Neural cell (in vitro differentiated cells): Measurements from ENCODE around the gene ARHGAP29. TPM values are rescaled to one million over a fixed set of nuclear protein-coding genes. Genes with fewer than 3 reads are reported as not detected.

ENCODE experiments used
- H2AFZ ChIP-seq: fragments of 200-600, 300-800 bp; sonication (generic), shearing (Covaris generic); 2 replicates; pipeline ENCODE4 v1.6.0; 2014; ENCODE audit warnings: low read depth, mild to moderate bottlenecking, antibody characterized with exemption, low read length, moderate library complexity
- H3F3A ChIP-seq: fragments of 200-600 bp; shearing (Covaris generic); 2 replicates; pipeline ENCODE4 v1.6.1; 2016; ENCODE audit warnings: mild to moderate bottlenecking, moderate library complexity, mixed read lengths, antibody characterized with exemption, low read length; ENCODE audit not compliant: insufficient read depth, poor library complexity, severe bottlenecking
- H3K27ac ChIP-seq: fragments of 200-600, 300-800 bp; sonication (generic), shearing (Covaris generic); 2 replicates; pipeline ENCODE4 v1.5.1; 2014; ENCODE audit warnings: mild to moderate bottlenecking, low read length, moderate library complexity
- H3K27me3 ChIP-seq: fragments of 300-800, 200-600 bp; sonication (generic), shearing (Covaris generic); 2 replicates; pipeline ENCODE4 v1.6.0; 2014; ENCODE audit warnings: mild to moderate bottlenecking, low read depth, low read length, moderate library complexity; ENCODE audit not compliant: insufficient read depth
- H3K36me3 ChIP-seq: fragments of 300-800, 200-600 bp; sonication (generic), shearing (Covaris generic); 2 replicates; pipeline ENCODE4 v1.5.1; 2014; ENCODE audit warnings: mild to moderate bottlenecking, antibody characterized with exemption, low read length, moderate library complexity; ENCODE audit not compliant: insufficient read depth
- H3K4me2 ChIP-seq: fragments of 300-800, 200-600 bp; sonication (generic), shearing (Covaris generic); 2 replicates; pipeline ENCODE4 v1.6.0; 2014; ENCODE audit warnings: mild to moderate bottlenecking, low read length
- H3K4me3 ChIP-seq: fragments of 300-800, 200-600 bp; sonication (generic), shearing (Covaris generic); 2 replicates; pipeline ENCODE4 v1.5.1; 2014; ENCODE audit warnings: mild to moderate bottlenecking, low read length, moderate library complexity
- H3K79me2 ChIP-seq: fragments of 200-600 bp; shearing (Covaris generic); replicated peaks from 2 replicates; pipeline ENCODE4 v1.6.0; 2014; ENCODE audit warnings: mild to moderate bottlenecking, low read length, moderate library complexity; ENCODE audit not compliant: insufficient read depth
- H3K9ac ChIP-seq: fragments of 300-800, 200-600 bp; sonication (generic), shearing (Covaris generic); 2 replicates; pipeline ENCODE4 v1.6.1; 2016; ENCODE audit warnings: mild to moderate bottlenecking, low read length, mixed read lengths
- H3K9me2 ChIP-seq: fragments of 200-600 bp; shearing (Covaris generic); 2 replicates; pipeline ENCODE4 v1.6.1; 2016; ENCODE audit warnings: mild to moderate bottlenecking, low read length, mixed read lengths; ENCODE audit not compliant: insufficient read depth
- H3K9me3 ChIP-seq: fragments of 200-600, 300-800 bp; sonication (generic), shearing (Covaris generic); 2 replicates; pipeline ENCODE4 v1.6.1; 2016; ENCODE audit warnings: mild to moderate bottlenecking, mixed run types, low read length, moderate library complexity, mixed read lengths
- H4K20me1 ChIP-seq: fragments of 200-600 bp; shearing (Covaris generic); 2 replicates; pipeline ENCODE4 v1.6.1; 2016; ENCODE audit warnings: mild to moderate bottlenecking, mixed run types; ENCODE audit not compliant: insufficient read depth
- EP300 ChIP-seq: fragments of 450-650 bp; conservative IDR thresholded peaks from 2 replicates; pipeline ENCODE4 v1.6.1; 2014; ENCODE audit warnings: antibody characterized with exemption, mild to moderate bottlenecking, moderate library complexity; ENCODE audit not compliant: poor library complexity, severe bottlenecking
- EZH2 ChIP-seq: fragments of 200-600, 300-800 bp; shearing (Covaris generic), sonication (generic); IDR thresholded peaks from 2 replicates; pipeline ENCODE4 v1.6.1; 2014; ENCODE audit warnings: antibody characterized with exemption, low read length, borderline replicate concordance, mild to moderate bottlenecking; ENCODE audit not compliant: insufficient read depth, poor library complexity, severe bottlenecking
- MXI1 ChIP-seq: fragments of 450-650 bp; conservative IDR thresholded peaks from 2 replicates; pipeline ENCODE4 v1.6.1; 2014; ENCODE audit warnings: antibody characterized with exemption, mild to moderate bottlenecking; ENCODE audit not compliant: poor library complexity, severe bottlenecking
- POLR2AphosphoS5 ChIP-seq: IDR thresholded peaks from 2 replicates; pipeline ENCODE4 v1.6.1; 2012
- RAD21 ChIP-seq: fragments of 450-650 bp; conservative IDR thresholded peaks from 2 replicates; pipeline ENCODE4 v1.6.1; 2014; ENCODE audit warnings: antibody characterized with exemption, mild to moderate bottlenecking, moderate library complexity
- SMC3 ChIP-seq: fragments of 450-650 bp; conservative IDR thresholded peaks from 2 replicates; pipeline ENCODE4 v1.6.1; 2014; ENCODE audit warnings: antibody characterized with exemption, mild to moderate bottlenecking, moderate library complexity; ENCODE audit not compliant: poor library complexity
- TAF1 ChIP-seq: IDR thresholded peaks from 2 replicates; pipeline ENCODE4 v1.6.1; 2012; ENCODE audit warnings: low read depth
- polyA plus RNA-seq: library from polyadenylated mRNA; depleted of rRNA; stranded (reverse); fragments of >200 nt; gene quantifications from 2 replicates; pipeline ENCODE4 v1.2.3, GENCODE V29; 2014
- TF ChIP-seq, protein P1 (sequence below): fragments of 450-650 bp; IDR thresholded peaks from 2 replicates; pipeline ENCODE4 v1.5.1; 2014; ENCODE audit warnings: antibody characterized with exemption, mild to moderate bottlenecking, moderate library complexity; ENCODE audit not compliant: poor library complexity, severe bottlenecking
- TF ChIP-seq, protein P2 (sequence below): IDR thresholded peaks from 2 replicates; pipeline ENCODE4 v1.6.1; 2012; ENCODE audit warnings: borderline replicate concordance

ARHGAP29 gene
- polyA plus RNA-seq, 1 donor from 2014 or later: 1.2 TPM

DNA sequence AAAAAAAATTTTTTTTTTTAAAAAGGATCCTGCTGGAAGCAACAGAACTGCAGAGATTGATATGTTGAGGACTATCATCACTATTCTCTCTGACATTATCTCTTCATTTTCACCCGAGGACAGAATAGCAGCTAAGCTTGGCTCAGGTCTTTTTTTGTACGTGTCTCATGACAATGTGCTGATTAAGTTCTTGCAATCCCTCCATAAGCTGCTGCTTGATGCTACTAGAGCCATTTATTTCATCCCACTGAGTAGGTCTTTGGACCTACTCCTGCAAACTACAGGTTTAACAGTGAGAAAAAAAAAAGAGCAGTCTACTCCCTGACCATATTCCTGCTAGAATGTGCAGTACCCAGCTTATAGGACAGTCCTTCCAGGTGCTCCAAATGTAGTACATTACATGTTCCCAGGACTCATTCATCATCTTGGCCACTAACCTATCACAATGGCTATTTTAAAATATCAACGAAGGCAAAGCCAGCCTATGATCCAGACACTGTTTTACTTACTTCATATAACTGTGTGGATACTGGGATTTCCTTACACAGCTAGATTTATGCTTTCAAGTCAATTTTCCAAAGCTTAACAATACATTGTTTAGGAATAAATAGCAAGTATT is 54.1 kb downstream of the ARHGAP29 start:
- Histone ChIP-seq H3K9ac (no peak overlapping the region), H3K4me2 (no peak overlapping the region), H2AFZ (no peak overlapping the region), H3K36me3 (no peaks in the 10 kb centered on the region), H3K9me2 (no peaks in the 10 kb centered on the region), H3K79me2 (no peaks in the 10 kb centered on the region), H4K20me1 (no peaks in the 10 kb centered on the region), H3F3A (no peaks in the 10 kb centered on the region), H3K9me3 (no peaks in the 10 kb centered on the region), H3K4me3 (no peak overlapping the region), H3K27ac (no peak overlapping the region), H3K27me3 (no peaks in the 10 kb centered on the region)
- TF ChIP-seq EZH2 (no peak), RAD21 (no peak), SMC3 (no peak), EP300 (no peak), POLR2AphosphoS5 (no peak), MXI1 (no peak), TAF1 (no peak)
- TF ChIP-seq, protein P1, sequence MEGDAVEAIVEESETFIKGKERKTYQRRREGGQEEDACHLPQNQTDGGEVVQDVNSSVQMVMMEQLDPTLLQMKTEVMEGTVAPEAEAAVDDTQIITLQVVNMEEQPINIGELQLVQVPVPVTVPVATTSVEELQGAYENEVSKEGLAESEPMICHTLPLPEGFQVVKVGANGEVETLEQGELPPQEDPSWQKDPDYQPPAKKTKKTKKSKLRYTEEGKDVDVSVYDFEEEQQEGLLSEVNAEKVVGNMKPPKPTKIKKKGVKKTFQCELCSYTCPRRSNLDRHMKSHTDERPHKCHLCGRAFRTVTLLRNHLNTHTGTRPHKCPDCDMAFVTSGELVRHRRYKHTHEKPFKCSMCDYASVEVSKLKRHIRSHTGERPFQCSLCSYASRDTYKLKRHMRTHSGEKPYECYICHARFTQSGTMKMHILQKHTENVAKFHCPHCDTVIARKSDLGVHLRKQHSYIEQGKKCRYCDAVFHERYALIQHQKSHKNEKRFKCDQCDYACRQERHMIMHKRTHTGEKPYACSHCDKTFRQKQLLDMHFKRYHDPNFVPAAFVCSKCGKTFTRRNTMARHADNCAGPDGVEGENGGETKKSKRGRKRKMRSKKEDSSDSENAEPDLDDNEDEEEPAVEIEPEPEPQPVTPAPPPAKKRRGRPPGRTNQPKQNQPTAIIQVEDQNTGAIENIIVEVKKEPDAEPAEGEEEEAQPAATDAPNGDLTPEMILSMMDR: no peak
- TF ChIP-seq, protein P2, sequence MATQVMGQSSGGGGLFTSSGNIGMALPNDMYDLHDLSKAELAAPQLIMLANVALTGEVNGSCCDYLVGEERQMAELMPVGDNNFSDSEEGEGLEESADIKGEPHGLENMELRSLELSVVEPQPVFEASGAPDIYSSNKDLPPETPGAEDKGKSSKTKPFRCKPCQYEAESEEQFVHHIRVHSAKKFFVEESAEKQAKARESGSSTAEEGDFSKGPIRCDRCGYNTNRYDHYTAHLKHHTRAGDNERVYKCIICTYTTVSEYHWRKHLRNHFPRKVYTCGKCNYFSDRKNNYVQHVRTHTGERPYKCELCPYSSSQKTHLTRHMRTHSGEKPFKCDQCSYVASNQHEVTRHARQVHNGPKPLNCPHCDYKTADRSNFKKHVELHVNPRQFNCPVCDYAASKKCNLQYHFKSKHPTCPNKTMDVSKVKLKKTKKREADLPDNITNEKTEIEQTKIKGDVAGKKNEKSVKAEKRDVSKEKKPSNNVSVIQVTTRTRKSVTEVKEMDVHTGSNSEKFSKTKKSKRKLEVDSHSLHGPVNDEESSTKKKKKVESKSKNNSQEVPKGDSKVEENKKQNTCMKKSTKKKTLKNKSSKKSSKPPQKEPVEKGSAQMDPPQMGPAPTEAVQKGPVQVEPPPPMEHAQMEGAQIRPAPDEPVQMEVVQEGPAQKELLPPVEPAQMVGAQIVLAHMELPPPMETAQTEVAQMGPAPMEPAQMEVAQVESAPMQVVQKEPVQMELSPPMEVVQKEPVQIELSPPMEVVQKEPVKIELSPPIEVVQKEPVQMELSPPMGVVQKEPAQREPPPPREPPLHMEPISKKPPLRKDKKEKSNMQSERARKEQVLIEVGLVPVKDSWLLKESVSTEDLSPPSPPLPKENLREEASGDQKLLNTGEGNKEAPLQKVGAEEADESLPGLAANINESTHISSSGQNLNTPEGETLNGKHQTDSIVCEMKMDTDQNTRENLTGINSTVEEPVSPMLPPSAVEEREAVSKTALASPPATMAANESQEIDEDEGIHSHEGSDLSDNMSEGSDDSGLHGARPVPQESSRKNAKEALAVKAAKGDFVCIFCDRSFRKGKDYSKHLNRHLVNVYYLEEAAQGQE: no peak

DNA sequence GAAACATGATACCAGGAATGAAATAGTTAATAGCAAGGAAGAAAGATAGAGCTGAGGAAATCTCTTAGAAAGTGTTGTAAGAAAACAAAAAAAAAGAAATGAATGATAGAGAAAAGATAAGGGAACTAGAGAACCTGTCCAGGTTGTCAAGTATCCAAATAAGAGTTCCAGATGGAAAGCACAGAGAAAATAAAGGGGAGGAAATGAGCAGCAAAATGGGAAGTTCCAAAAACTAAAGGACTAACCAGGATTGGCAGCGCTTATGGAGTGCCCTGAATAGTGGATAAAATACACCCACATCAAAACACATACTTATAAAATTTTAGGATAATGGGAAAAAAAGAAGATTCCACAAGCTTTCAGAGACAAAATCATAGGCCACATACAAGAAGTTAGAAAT is 55.2 kb downstream of the ARHGAP29 start:
- H3K9me3 ChIP-seq: no peaks in the 10 kb centered on the region
- H4K20me1 ChIP-seq: no peaks in the 10 kb centered on the region
- no peak overlapping the region for H3K4me3 ChIP-seq
- H3K9ac ChIP-seq: no peak overlapping the region
- H3K27ac ChIP-seq: no peak overlapping the region
- H3K9me2 ChIP-seq: no peaks in the 10 kb centered on the region
- H3K79me2 ChIP-seq: no peaks in the 10 kb centered on the region
- H3K36me3 ChIP-seq: no peaks in the 10 kb centered on the region
- TF ChIP-seq SMC3 (no peak), EZH2 (no peak), POLR2AphosphoS5 (no peak), MXI1 (no peak), TAF1 (no peak), RAD21 (no peak), EP300 (no peak)
- TF ChIP-seq, protein P1: no peak
- TF ChIP-seq, protein P2: no peak
- no peaks in the 10 kb centered on the region for H3K27me3 ChIP-seq
- H3K4me2 ChIP-seq: no peak overlapping the region
- no peak overlapping the region for H2AFZ ChIP-seq
- H3F3A ChIP-seq: no peaks in the 10 kb centered on the region
